G401.6 (cell line): ENCODE data around the gene MTA1.

Experiments
- FAIRE-seq: peaks from 2 replicates; lab custom pipeline; 2012; peaks lifted over from hg19 to GRCh38; lab: Jason Lieb, UNC

Gene MTA1

DNA sequence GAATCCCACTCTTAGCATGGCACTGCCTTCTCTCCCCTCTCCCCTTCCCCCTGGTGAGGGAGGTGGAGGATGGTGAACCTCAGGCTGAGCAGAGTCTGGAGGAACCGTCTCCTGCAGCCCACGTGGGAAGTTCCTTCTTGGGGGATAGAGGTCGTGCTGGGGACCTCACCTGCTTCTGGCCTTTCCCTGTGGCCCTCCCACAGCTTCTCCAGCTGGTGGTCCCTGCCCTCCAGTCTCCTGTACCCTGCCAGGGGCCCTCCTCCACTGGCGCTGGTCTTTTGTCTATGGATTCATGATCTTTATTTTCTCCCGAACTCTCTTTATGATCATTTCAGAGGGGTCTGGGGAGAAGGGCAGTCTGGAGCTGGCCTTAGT, 9.0 kb upstream of the MTA1 start:
- FAIRE-seq, result no peak

GRCh38 chr14:105411017-105411941, 8.3 kb upstream of the MTA1 start:
- FAIRE-seq, result no peak

- FAIRE-seq, result no peak
Measured at GRCh38 chr14:105411985-105412770, 7.4 kb upstream of the MTA1 start.

DNA sequence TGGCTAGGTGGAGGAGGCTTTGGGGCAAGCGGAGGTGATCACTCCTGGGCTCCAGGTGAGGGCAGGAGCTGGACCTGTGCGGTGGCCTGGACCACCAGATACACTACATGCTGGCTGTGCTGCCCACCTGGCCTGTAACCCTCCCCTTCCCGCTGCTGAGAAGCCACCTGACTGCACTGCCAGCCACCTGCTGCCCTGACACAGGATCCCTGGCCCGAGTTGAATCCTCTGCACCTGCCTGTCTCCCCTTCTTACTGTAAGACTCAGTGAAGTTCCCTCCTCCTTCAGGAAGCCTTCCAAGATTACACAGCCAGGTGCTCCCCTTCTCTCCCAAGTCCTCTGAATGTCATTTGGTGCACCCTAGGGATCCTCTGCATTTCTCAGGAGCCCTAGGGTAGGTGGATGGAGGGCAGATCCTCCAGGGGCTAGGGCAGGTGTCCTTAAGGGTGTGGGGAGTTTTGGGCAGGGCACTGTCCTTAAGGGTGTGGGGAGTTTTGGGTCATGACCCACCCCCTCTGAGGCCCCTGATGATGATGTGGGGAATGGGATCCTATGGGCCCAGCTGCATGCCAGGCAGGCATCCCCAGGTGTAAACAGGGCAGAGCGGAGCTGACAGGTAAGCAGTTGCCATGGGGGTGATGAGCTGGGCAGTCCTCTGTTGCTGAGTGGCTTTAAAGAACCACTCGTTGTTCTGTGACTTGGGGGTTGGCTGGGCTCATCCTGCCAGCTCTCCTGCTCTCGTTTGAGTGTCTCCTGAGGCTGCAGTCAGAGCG, 6.7 kb upstream of the MTA1 start:
- FAIRE-seq, result no peak

- no peak for FAIRE-seq
Measured at GRCh38 chr14:105413544-105413886, 6.1 kb upstream of the MTA1 start.

DNA sequence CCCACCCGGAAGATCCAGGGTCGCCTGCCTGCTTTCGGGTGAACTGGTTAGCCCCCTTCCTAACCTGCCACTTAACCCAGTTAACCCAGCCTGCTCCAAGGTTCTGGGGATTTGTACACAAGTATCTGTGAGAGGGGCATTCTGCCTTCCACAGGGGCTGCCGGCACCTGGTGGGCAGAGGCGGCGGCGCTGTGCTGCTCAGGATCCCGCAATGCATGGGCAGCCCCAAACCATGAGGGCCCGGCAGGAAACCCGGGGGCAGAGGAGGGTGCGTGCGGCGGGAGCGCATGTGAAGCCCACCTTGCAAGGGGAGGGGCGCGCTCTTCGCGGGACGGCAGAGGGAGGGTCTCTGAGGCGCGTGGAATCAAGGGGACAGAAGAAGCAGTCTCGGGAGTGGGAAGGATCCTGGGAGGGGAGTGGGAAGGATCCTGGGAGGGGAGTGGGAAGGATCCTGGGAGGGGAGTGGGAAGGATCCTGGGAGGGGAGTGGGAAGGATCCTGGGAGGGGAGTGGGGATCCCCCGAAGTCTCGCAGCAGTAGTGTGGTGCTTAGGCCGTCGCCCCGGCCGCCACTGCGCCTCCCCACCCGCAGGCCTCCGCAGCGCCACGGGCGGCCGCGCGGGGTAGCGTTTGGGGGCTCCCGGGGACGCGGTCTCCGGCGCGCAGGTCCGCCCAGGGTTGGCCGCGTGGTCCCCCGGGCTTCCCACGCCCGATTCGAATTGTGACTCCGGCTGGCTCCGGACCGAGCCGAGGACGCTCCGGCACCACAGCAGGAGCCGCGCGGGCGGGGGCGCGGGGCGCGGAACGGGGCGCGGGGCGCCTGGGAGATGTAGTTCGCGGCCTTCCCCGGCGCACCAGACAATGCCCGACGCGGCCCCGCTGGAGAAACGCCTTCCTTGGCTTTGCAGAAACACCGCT, 4.9 kb upstream of the MTA1 start:
- FAIRE-seq, result no peak

DNA sequence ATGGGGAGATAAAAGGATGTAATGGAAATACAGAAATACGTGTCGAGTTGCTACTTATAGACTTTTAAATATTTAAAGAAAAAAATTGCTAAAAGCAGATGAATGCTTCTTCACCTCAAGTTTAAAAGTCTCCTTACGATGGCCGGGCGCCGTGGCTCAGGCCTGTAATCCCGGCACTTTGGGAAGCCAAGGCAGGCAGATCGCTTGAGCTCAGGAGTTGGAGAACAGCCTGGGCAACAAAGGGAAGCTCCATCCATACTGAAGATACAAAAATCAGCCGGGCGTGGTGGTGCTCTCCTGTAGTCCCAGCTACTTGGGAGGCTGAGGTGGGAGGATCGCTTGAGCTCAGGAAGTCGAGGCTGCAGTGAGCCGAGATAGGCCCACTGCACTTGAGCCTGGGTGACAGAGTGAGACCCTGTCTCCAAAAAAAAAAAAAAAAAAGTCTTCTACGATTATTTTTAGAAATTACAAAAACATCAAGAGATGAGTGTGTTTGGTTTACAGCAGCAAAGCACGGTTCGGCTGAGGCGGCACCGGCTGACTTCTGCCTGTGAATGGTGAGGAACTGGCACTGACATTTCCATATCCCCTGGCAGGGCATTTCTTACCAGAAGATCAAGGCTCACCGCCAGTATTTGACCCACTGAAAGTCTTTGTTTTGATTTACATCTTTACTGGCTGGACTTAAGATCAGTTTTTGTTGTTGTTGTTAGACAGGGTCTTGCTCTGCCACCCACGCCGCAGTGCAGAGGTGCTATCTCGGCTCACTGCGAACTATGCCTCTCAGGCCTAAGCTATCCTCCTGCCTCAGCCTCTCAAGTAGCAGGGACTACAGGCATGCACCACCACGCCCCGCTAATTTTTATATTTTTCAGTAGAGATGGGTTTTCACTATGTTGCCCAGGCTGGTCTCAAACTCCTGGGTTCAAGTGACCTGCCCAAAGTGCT, 3.9 kb upstream of the MTA1 start:
- FAIRE-seq, result no peak

- FAIRE-seq, result no peak
Measured at GRCh38 chr14:105416671-105417070, 3.0 kb upstream of the MTA1 start.

- FAIRE-seq, result no peak
Measured at GRCh38 chr14:105417690-105418121, 1.9 kb upstream of the MTA1 start.

GRCh38 chr14:105418269-105419194, 1.1 kb upstream of the MTA1 start:
- no peak for FAIRE-seq

GRCh38 chr14:105420101-105420973, 710 bp downstream of the MTA1 start:
- no peak for FAIRE-seq

DNA sequence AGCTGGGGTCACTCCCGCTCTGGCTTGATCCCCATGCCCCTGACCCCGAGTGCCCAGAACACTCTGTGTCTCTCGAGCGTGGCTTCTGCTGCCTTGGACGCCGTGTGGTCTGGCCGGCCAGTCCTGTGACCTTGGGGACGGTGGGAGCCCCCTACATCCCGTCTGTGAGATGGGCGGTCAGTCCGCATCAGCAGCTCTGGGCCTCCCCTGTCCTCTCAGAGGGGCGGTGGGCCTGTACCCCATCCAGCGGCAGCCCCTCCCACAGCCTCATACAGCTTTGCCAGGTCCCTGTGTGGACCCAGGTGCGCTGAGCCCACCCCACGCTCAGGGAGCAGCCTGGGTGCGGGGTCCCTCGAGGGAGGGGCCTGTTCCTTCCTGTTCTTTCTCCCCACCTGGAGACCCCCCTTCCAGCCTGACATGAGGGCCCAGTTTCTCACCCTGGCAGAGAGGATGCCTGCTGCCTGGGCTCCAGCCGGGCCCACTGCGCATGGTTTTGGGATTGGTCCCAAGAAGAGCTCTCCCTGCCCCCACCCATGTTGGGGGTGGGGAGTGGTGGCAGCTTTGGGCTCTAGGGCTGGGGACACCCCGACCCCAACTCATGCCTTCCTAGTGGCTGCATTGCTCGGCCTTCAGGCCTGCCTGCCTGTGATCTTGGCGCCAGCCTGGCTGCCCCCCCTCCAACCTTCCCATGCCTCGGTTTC, 1.5 kb downstream of the MTA1 start:
- no peak for FAIRE-seq

DNA sequence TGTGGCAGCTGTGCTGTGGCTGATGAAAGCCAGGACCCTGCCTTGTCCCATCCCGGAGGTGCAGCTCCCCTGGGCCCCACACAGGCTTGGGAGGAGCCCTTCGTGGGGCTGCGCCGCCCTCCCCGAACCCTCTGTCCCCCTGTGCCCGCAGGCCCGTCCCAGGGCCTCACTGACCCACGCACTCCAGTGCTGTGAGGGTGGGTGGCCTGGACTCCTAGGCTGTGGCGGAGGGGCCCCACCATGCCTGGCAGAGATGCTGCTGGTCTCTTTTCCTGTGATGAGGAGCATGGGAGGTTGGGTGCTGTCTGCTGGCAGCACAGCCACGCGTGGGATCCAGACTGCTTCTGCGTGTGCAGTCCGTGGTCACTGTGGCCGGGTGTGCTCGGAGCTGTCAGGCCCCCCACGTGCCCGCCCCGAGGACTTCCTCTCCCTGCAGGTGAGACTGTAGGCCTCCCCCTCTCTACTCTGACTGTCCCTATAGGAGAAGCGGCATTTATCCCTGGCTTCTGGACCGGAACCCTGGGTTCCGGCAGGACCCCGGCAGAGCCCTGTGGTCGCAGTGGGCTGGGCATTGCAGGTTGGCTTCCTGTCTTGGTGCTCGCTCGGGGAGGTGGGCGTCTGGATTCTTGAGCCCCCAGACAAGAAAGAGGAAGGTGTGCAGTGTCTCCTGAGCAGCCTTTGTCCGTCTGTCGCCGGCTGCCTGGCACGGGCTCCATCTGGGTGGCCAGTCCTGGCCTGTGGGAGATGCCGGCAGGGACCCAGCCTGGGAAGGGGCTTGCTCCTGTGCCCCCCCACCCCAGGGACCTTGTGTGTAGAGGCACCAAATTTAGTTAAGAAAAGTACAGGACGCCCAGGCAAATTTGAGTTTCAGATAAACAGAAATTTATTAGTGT, 2.3 kb downstream of the MTA1 start:
- FAIRE-seq, result no peak

- no peak for FAIRE-seq
Measured at GRCh38 chr14:105422695-105423487, 3.3 kb downstream of the MTA1 start.

GRCh38 chr14:105423488-105424195, 4.0 kb downstream of the MTA1 start:
- FAIRE-seq, result no peak
